Gastrocnemius medialis (tissue), 4 donors: ENCODE data around the gene MAP2. TPM values are rescaled to one million over a fixed set of nuclear protein-coding genes. Genes with fewer than 3 reads are reported as not detected.

Experiments
- ATAC-seq, 2 donors: fragments of 150-250 bp; one replicate each; pipeline ENCODE4 v1.9.1; 2016
- DNase-seq, 2 donors: peaks; one replicate each; pipeline ENCODE4 v3.0.0-alpha.2; 2019
- H3K27ac ChIP-seq, 4 donors: fragments of 200-600 bp; sonication (generic); 1 replicate in 1 of 4; 2 replicates in 3 of 4; pipeline ENCODE4 v1.5.1; 2016 to 2018; ENCODE audit warnings: mild to moderate bottlenecking in 2 of 4, moderate library complexity in 1 of 4
- H3K27me3 ChIP-seq, 3 donors: fragments of 200-600 bp; sonication (generic) in 2 of 3; 1 replicate in 1 of 3; 2 replicates in 2 of 3; pipeline versions ENCODE4 v1.5.1 to v1.6.0; 2016 to 2019; ENCODE audit warnings: mild to moderate bottlenecking in 1 of 3, moderate library complexity in 1 of 3
- H3K36me3 ChIP-seq, 2 donors: fragments of 200-600 bp; sonication (generic) in 1 of 2; one replicate each; pipeline ENCODE4 v1.5.1; 2017 to 2018
- H3K4me1 ChIP-seq, 2 donors: fragments of 200-600 bp; sonication (generic) in 1 of 2; one replicate each; pipeline ENCODE4 v1.5.1; 2016 to 2017; ENCODE audit warnings: mild to moderate bottlenecking in 2 of 2
- H3K4me3 ChIP-seq, 4 donors: fragments of 200-600 bp; sonication (generic) in 3 of 4; 1 replicate in 1 of 4; 2 replicates in 3 of 4; pipeline ENCODE4 v1.5.1; 2016 to 2019; ENCODE audit warnings: mild to moderate bottlenecking in 2 of 4
- H3K9me3 ChIP-seq, 3 donors: fragments of 200-600 bp; sonication (generic) in 2 of 3; 1 replicate in 1 of 3; 2 replicates in 2 of 3; pipeline ENCODE4 v1.5.1; 2016 to 2019
- CTCF ChIP-seq, 5 experiments: fragments of 450-650 bp in 3 of 5; fragments of 200-600 bp in 2 of 5; sonication (generic) in 2 of 5; IDR thresholded peaks in 4 of 5; conservative IDR thresholded peaks in 1 of 5; 1 replicate in 4 of 5; 2 replicates in 1 of 5; pipeline ENCODE4 v1.5.1; 2016 to 2019; ENCODE audit warnings: antibody characterized with exemption in 5 of 5, mild to moderate bottlenecking in 3 of 5, moderate library complexity in 3 of 5
- POLR2A ChIP-seq, 2 donors: fragments of 450-650 bp; IDR thresholded peaks; one replicate each; pipeline ENCODE4 v1.6.1; 2017; ENCODE audit warnings: antibody characterized with exemption in 2 of 2, mild to moderate bottlenecking in 2 of 2, moderate library complexity in 2 of 2
- in situ Hi-C, 4 donors: fragments of 200-750 bp; cut with MboI; loops; one replicate each; pipeline versions ENCODE4 v1.15.0 to v1.8.0; 2017; ENCODE audit warnings: low sequenced_read_pairs in 4 of 4
- intact Hi-C: fragments of 100-400 bp; cut with DNase I; formaldehyde crosslinking; loops from one replicate; pipeline ENCODE4 v1.15.1; 2023; ENCODE audit warnings: low total_unique reads
- total RNA-seq, 4 donors: library from RNA; depleted of rRNA; stranded (reverse); fragments of >200 nt; gene quantifications; one replicate each; pipeline versions ENCODE4 v1.1.0 to v1.2.3, GENCODE V29; 2016

Gene MAP2
- total RNA-seq, 4 donors from 2014 or later = 1.8 to 2.7 (median 2.2) TPM

GRCh38 chr2:209525331-209525730 lies 101.5 kb downstream of the MAP2 start:
- H3K27me3 ChIP-seq = no peaks in the 10 kb centered on the region
- ATAC-seq = no peak
- TF ChIP-seq CTCF (IDR thresholded peaks at IDR 0.05 in 4 of 5, conservative IDR thresholded peaks at IDR 0.05 in 1 of 5) = no peak
- H3K9me3 ChIP-seq = no peaks in the 10 kb centered on the region
- no peak overlapping the region for H3K4me3 ChIP-seq
- DNase-seq = no peak
- in situ Hi-C loops = no loop called here
- intact Hi-C loops = no loop called here
- H3K27ac ChIP-seq = peak overlapping the region; percentile 3 to 45 (median 21)
- H3K4me1 ChIP-seq = peaks cover 7 to 8% of the 10 kb centered on the region in 2 donors
- H3K36me3 ChIP-seq = no peaks in the 10 kb centered on the region

DNA sequence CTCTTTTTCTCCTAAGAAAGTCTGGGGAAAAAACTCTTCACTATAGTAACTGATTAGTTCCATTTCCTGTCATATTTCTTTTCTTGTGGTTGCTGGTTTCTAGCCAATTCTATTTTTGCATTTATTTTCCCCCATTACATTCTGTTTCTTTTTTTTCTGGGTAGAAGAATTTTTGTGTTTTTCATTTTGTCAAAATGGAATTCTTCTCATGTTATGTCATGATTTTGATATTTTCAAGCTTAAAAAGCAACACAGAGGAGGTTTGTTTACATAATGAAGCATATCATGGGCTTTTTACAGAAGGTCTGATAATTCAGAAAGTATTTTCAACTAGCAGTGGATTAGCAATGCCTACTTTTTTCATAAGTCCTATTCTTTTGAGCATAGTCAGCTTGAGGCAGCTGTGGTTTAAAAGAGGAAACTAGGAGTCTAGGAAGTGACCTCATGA lies 102.0 kb downstream of the MAP2 start:
- H3K4me3 ChIP-seq = peak overlapping the region; percentile 4 to 31 (median 16)
- H3K9me3 ChIP-seq = no peaks in the 10 kb centered on the region
- ATAC-seq = no peak
- H3K4me1 ChIP-seq = peaks cover 7 to 8% of the 10 kb centered on the region in 2 donors
- no peaks in the 10 kb centered on the region for H3K36me3 ChIP-seq
- TF ChIP-seq POLR2A (IDR thresholded peaks at IDR 0.05) (no peak), CTCF (IDR thresholded peaks at IDR 0.05 in 4 of 5, conservative IDR thresholded peaks at IDR 0.05 in 1 of 5) (no peak)
- intact Hi-C loops (no loop called here), in situ Hi-C loops (no loop called here)
- no peaks in the 10 kb centered on the region for H3K27me3 ChIP-seq
- no peak for DNase-seq
- H3K27ac ChIP-seq = peak overlapping the region; percentile 3 to 45 (median 21)

- H3K4me3 ChIP-seq = peak overlapping the region; percentile 4 to 31 (median 16)
- DNase-seq (no peak), ATAC-seq (peak in 1 of 2 donors; percentile 41)
- intact Hi-C loops = no loop called here
- H3K27ac ChIP-seq = peak overlapping the region in 3 of 4 donors; percentile 3 to 45 (median 38)
- in situ Hi-C loops = no loop called here
- no peak for TF ChIP-seq CTCF (IDR thresholded peaks at IDR 0.05 in 4 of 5, conservative IDR thresholded peaks at IDR 0.05 in 1 of 5)
- no peak for TF ChIP-seq POLR2A (IDR thresholded peaks at IDR 0.05)
- H3K4me1 ChIP-seq = peaks cover 7 to 8% of the 10 kb centered on the region in 2 donors
- no peaks in the 10 kb centered on the region for H3K36me3 ChIP-seq
- no peaks in the 10 kb centered on the region for H3K27me3 ChIP-seq
- no peaks in the 10 kb centered on the region for H3K9me3 ChIP-seq
Observed at GRCh38 chr2:209526561-209526960, 102.7 kb downstream of the MAP2 start.

GRCh38 chr2:209529579-209529978 lies 105.7 kb downstream of the MAP2 start:
- in situ Hi-C loops (no loop called here), intact Hi-C loops (no loop called here)
- peaks cover 7 to 8% of the 10 kb centered on the region in 2 donors for H3K4me1 ChIP-seq
- no peaks in the 10 kb centered on the region for H3K9me3 ChIP-seq
- H3K4me3 ChIP-seq = no peak overlapping the region
- H3K27me3 ChIP-seq = no peaks in the 10 kb centered on the region
- H3K27ac ChIP-seq = no peak overlapping the region
- H3K36me3 ChIP-seq = no peaks in the 10 kb centered on the region
- no peak for DNase-seq
- ATAC-seq = no peak
- no peak for TF ChIP-seq POLR2A (IDR thresholded peaks at IDR 0.05)
- no peak for TF ChIP-seq CTCF (IDR thresholded peaks at IDR 0.05 in 4 of 5, conservative IDR thresholded peaks at IDR 0.05 in 1 of 5)

- in situ Hi-C loops (no loop called here), intact Hi-C loops (no loop called here)
- no peak overlapping the region for H3K27ac ChIP-seq
- DNase-seq = no peak
- H3K36me3 ChIP-seq = no peaks in the 10 kb centered on the region
- H3K27me3 ChIP-seq = no peaks in the 10 kb centered on the region
- H3K9me3 ChIP-seq = no peaks in the 10 kb centered on the region
- TF ChIP-seq POLR2A (IDR thresholded peaks at IDR 0.05) (no peak), CTCF (IDR thresholded peaks at IDR 0.05 in 4 of 5, conservative IDR thresholded peaks at IDR 0.05 in 1 of 5) (no peak)
- ATAC-seq = no peak
- no peak overlapping the region for H3K4me3 ChIP-seq
- no peaks in the 10 kb centered on the region for H3K4me1 ChIP-seq
Observed at GRCh38 chr2:209532321-209532720, 108.5 kb downstream of the MAP2 start.
